Epithelial cell of prostate (primary cell): ENCODE results near the gene EXO1.
"Not testable (repeated sequence)": the region's sequence is repeated elsewhere in the genome, so short reads cannot be mapped to it uniquely, and the experiment has no call there.

Source experiments
- DNase-seq: peaks from one replicate; pipeline ENCODE4 v3.0.0-alpha.2; 2011; ENCODE audit warnings: low read depth, low spot score
- H3K27ac ChIP-seq: fragments of 450-650 bp; 2 replicates; pipeline ENCODE4 v1.5.1; 2017; ENCODE audit warnings: mild to moderate bottlenecking

The EXO1 gene

GRCh38 chr1:241834733-241835377 is 13.1 kb upstream of the EXO1 start:
- H3K27ac ChIP-seq, result no peak overlapping the region
- no peak for DNase-seq

GRCh38 chr1:241836941-241837340 is 11.1 kb upstream of the EXO1 start:
- H3K27ac ChIP-seq, result no peak overlapping the region
- DNase-seq, result no peak

GRCh38 chr1:241837416-241837815 is 10.6 kb upstream of the EXO1 start:
- no peak overlapping the region for H3K27ac ChIP-seq
- DNase-seq, result no peak

- no peak for DNase-seq
- H3K27ac ChIP-seq, result no peak overlapping the region
Measured at GRCh38 chr1:241837901-241838300, 10.1 kb upstream of the EXO1 start.

GRCh38 chr1:241838897-241839296 is 9.1 kb upstream of the EXO1 start:
- no peak overlapping the region for H3K27ac ChIP-seq
- no peak for DNase-seq

GRCh38 chr1:241839369-241839979 is 8.5 kb upstream of the EXO1 start:
- H3K27ac ChIP-seq, result no peak overlapping the region
- DNase-seq, result no peak

GRCh38 chr1:241840164-241840563 is 7.8 kb upstream of the EXO1 start:
- DNase-seq, result no peak
- H3K27ac ChIP-seq, result no peak overlapping the region

GRCh38 chr1:241841691-241842090 is 6.3 kb upstream of the EXO1 start:
- H3K27ac ChIP-seq, result no peak overlapping the region

GRCh38 chr1:241842565-241842964 is 5.4 kb upstream of the EXO1 start:
- DNase-seq, result no peak
- no peak overlapping the region for H3K27ac ChIP-seq

More at GRCh38 chr1:241841691-241842090, 6.3 kb upstream of the EXO1 start:
- no peak for DNase-seq

GRCh38 chr1:241844593-241844992 is 3.4 kb upstream of the EXO1 start:
- no peak for DNase-seq
- H3K27ac ChIP-seq, result no peak overlapping the region

- H3K27ac ChIP-seq, result no peak overlapping the region
- no peak for DNase-seq
Measured at GRCh38 chr1:241846375-241846774, 1.6 kb upstream of the EXO1 start.

- no peak for DNase-seq
- peak overlapping the region; percentile 96 for H3K27ac ChIP-seq
Measured at GRCh38 chr1:241846862-241847539, 1.0 kb upstream of the EXO1 start.

- H3K27ac ChIP-seq, result peak overlapping the region; percentile 96
- no peak for DNase-seq
Measured at GRCh38 chr1:241847540-241847795, 536 bp upstream of the EXO1 start.

GRCh38 chr1:241848686-241849344 is 811 bp downstream of the EXO1 start:
- no peak for DNase-seq
- no peak overlapping the region for H3K27ac ChIP-seq

GRCh38 chr1:241849345-241849695 is 1.3 kb downstream of the EXO1 start:
- DNase-seq, result no peak
- H3K27ac ChIP-seq, result no peak overlapping the region

- H3K27ac ChIP-seq, DNase-seq: not testable (repeated sequence)
Measured at GRCh38 chr1:241855545-241856140, 7.6 kb downstream of the EXO1 start.

- H3K27ac ChIP-seq, result no peak overlapping the region
- DNase-seq, result no peak
Measured at GRCh38 chr1:241857131-241857530, 9.1 kb downstream of the EXO1 start.

- no peak for DNase-seq
Measured at GRCh38 chr1:241860922-241861321, 12.9 kb downstream of the EXO1 start.

GRCh38 chr1:241869022-241869421 is 21.0 kb downstream of the EXO1 start:
- no peak for DNase-seq
- H3K27ac ChIP-seq, result no peak overlapping the region

More at GRCh38 chr1:241860922-241861321, 12.9 kb downstream of the EXO1 start:
- no peak overlapping the region for H3K27ac ChIP-seq

- no peak overlapping the region for H3K27ac ChIP-seq
- no peak for DNase-seq
Measured at GRCh38 chr1:241870336-241870735, 22.3 kb downstream of the EXO1 start.
